ENCODE data around the gene PRR14. TPM values are rescaled to one million over a fixed set of nuclear protein-coding genes. Genes with fewer than 3 reads are reported as not detected.

Gene PRR14
- total and polyA plus RNA-seq, 2 of the 8 experiments (the other 6 are each of a cell fraction or from before 2014, with no cell fraction given): 3.6 to 16.1 TPM

DNA sequence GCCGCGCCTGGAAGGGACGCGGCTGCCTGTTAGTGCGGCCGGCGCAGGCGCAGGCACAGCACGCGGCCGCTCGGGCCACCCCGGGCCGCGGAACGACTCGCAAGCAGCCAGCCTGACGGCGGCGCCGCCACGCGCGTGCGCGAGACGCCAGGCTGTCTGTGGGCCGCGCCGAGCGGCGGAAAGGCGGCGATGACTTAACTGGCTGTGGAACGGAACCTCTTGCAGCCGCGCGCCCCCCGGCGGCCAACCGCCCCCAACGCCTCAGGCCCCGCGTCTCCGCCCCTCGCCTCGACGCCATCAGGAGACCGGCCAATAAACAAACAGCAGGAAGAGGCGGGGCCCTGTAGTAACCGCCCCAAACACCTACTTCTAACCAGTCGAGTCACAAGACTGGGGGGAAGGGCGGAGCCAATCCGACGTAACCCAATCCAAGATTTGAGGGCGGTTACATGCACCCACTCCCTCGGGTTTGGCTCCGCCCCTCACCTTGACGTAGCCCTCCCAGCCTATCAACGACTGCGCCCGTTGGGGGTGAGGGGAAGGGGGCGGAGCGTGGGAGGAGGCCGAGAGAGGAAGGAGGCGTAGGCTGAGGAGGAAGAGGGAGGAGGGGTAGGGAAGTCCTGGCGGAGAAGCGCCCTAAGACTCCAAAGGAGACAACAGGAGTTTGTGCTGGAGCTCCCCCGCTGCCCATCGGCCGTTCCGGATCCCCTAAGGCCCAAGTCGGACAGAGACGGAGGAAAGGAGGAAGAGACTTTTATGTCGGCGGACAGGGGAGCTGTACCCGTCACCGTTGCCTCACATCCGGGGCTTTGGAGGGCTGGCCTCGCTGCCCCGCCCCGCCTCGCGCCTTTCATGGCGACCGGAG, 7.3 kb downstream of the PRR14 start, which contains the start of gene FBRS (continued):
- TF ChIP-seq RFX5 (IDR thresholded peaks at IDR 0.05; ENCODE audit: borderline replicate concordance, low read depth, low read length): no peak
- TF ChIP-seq, protein P1, sequence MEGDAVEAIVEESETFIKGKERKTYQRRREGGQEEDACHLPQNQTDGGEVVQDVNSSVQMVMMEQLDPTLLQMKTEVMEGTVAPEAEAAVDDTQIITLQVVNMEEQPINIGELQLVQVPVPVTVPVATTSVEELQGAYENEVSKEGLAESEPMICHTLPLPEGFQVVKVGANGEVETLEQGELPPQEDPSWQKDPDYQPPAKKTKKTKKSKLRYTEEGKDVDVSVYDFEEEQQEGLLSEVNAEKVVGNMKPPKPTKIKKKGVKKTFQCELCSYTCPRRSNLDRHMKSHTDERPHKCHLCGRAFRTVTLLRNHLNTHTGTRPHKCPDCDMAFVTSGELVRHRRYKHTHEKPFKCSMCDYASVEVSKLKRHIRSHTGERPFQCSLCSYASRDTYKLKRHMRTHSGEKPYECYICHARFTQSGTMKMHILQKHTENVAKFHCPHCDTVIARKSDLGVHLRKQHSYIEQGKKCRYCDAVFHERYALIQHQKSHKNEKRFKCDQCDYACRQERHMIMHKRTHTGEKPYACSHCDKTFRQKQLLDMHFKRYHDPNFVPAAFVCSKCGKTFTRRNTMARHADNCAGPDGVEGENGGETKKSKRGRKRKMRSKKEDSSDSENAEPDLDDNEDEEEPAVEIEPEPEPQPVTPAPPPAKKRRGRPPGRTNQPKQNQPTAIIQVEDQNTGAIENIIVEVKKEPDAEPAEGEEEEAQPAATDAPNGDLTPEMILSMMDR (IDR thresholded peaks at IDR 0.05; ENCODE audit: control extremely low read depth in 1 of 3, insufficient read depth in 1 of 3, low read depth in 1 of 3, low read length in 3 of 3): peak; percentile 74 to 79 (median 77)

All from H1 (cell line).